NCI-H2196 treated with DMSO at 0.1 percent for 48 hours (cell line): Measurements from ENCODE around the gene FANCC.
"Not testable (repeated sequence)": the region's sequence is repeated elsewhere in the genome, so short reads cannot be mapped to it uniquely, and the experiment has no call there.

Experiments used
- DNase-seq: peaks from one replicate; lab custom pipeline; 2025; ENCODE audit not compliant: unreplicated experiment; lab: John Stamatoyannopoulos, UW

FANCC gene

DNA sequence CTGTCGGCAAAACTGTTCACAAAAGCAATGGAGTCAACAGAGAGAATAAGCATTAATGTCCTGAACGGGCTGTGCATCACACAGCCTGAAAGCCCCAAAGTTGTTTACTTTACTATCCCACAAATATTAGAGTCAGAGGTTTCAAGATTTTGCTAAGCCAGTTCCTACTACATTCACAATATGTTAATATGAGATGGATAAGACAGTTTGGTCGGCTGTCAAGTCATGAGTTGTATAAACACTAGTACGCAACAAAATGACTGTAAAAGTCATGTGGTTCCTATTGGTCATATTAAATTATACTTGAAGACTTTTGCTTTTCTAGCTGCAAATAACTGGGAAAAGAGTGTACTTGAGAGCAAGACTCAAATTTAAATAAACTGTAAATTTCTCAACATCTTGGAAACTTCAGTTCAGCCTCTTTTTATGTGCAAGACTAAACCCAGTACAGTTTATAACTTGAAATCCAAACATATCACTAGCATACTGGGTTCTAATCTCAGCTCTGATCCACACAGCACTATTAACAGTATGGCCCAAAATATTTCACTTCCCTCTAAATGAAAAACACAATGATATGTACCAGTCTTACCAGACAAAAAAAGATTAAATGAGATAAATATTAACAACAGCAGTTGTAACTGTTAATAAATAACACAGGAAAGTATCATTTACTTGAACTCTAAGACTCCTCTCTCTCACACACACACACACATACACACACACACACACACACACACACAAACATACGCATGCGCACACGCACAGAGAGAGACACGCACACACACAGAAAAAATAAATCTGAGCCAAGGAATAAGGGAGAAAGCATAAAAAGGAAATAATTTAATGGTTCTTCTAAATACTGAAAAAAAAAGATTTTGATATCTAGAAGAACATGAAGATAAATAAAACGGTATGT, 33.1 kb downstream of the FANCC start:
- no peak for DNase-seq

- no peak for DNase-seq
Observed at GRCh38 chr9:95283673-95284072, 33.8 kb downstream of the FANCC start.

DNA sequence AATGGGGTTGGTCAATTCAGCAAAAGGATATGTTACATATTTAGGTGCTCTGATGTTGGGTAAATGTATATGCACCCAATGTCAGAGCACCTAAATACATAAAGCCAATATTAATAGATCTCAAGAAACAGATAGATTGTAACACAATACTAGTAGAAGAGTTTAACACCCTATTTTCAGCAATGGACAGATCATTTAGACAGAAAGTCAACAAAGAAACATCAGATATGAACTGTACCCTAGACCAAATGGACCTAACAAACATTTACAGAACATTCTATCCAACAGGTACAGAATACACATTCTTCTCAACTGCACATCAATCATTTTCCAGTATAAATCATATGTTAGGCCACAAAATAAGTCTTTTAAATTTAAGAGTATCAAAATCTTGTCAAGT, 35.2 kb downstream of the FANCC start:
- no peak for DNase-seq

GRCh38 chr9:95280745-95281144, 36.8 kb downstream of the FANCC start:
- no peak for DNase-seq

GRCh38 chr9:95277509-95277908, 40.0 kb downstream of the FANCC start:
- no peak for DNase-seq

DNA sequence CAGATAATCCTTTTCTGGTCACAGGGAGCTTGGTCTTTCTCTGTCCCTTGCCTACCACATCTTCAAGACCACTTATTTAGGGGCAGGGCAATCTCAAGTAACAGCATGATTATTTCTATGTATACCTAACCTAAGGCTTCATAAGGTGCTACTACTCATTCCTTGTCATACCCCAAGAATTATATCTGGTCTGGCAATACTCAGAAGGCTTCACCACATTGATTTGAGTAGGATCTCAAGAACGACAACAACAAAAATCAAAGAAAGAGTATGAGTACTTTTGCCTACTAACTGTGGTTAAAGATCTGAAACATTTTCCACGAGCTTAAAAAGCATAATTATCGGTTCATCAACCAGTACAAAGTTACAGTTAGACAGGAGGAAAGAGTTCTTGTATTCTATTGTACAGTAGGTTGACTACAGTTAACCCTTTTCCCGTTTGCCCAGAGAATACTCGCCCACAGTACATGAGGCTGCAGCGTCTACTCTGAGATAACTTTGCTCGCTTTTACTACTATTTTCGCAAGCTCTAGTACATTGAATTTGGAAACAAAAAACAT, 41.0 kb downstream of the FANCC start:
- DNase-seq: no peak

DNA sequence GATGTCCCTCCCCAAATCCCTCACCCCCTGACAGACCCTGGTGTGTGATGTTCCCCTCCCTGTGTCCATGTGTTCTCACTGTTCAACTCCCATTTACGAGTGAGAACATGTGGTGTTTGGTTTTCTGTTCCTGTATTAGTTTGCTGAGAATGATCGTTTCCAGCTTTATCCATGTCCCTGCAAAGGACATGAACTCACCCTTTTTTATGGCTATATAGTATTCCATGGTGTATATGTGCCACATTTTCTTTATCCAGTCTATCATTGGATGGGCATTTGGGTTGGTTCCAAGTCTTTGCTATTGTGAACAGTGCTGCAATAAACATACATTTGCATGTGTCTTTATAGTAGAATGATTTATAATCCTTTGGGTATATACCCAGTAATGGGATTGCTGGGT, 43.3 kb downstream of the FANCC start:
- not testable (repeated sequence) for DNase-seq

GRCh38 chr9:95273369-95274022, 44.0 kb downstream of the FANCC start:
- no peak for DNase-seq

- DNase-seq: no peak
Observed at GRCh38 chr9:95272830-95273229, 44.7 kb downstream of the FANCC start.

DNA sequence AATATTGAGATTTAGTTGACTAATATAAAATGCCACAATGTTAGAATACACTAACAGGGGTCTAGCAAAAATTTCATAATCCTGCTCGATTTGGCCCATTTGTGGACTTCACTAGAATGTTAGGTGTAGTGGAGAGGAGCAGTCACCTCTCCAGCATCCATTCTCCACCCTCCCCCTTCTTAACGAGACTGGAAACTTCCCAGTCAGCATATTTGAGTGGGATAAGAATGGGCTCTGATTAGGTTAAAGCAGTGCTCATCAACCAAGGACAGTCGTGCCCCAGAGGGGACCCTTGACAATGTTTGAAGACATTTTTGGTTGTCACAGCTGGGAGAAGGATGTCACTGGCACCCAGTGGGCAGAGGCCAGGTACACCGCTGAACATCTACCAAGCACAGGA, 46.7 kb downstream of the FANCC start:
- no peak for DNase-seq

DNA sequence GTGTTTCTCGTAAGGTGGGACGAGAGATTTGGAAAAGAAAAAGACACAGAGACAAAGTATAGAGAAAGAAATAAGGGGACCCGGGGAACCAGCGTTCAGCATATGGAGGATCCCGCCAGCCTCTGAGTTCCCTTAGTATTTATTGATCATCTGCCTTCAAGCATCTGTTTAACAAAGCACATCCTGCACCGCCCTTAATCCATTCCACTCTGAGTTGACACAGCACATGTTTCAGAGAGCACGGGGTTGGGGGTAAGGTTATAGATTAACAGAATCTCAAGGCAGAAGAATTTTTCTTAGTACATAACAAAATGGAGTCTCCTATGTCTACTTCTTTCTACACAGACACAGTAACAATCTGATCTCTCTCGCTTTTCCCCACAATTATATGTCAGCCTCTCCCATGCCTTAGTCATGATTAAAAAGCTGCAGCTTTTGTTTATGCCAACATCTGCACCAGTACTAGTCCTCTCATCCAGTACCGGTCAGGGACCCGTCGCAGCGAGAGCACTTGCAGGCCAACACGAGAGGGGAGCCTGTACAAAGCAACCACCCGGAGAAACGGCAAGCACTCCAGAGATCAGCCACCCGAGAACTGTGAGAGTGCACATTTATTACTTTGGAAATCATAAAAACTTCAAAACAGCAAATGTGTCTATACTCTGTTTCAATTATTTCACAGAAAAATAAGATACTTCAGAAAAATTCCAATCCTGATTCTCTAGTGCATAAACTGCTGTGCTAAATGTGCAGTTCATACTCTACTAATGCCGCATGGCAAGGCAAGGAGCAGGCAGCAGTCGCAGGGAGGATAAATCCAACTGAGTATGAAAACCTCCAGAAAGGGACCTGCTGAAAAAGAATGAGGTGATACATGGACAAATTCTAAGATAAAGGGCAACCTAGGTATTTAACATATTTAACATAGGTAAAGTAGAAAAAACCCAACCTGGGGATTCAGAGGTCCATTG, 47.4 kb downstream of the FANCC start:
- not testable (repeated sequence) for DNase-seq

GRCh38 chr9:95268681-95269080, 48.8 kb downstream of the FANCC start:
- DNase-seq: peak; percentile 77

GRCh38 chr9:95266649-95267048, 50.9 kb downstream of the FANCC start:
- DNase-seq: no peak

GRCh38 chr9:95265960-95266359, 51.5 kb downstream of the FANCC start:
- no peak for DNase-seq

- no peak for DNase-seq
Observed at GRCh38 chr9:95264954-95265615, 52.4 kb downstream of the FANCC start.

GRCh38 chr9:95261890-95262289, 55.6 kb downstream of the FANCC start:
- DNase-seq: no peak

GRCh38 chr9:95250462-95251221, 66.9 kb downstream of the FANCC start:
- no peak for DNase-seq

DNA sequence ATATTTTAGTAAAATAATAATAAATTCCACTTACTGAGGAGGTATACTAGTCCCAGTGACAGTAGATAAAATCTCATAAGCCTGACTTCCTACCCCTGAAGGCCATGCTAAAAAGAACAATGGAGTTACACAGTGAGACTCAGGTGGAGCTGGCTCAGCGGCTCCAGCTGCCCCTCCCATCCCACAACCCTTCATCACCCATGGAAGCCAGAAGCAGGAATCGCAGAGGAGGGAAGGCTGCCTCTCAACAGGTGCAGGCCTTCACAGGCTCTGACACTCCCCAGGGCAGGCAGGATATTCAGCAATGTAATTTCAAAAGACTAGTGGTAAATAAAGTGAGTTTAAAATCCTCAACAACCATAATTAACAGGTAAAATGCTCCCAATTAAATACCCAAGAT, 67.5 kb downstream of the FANCC start:
- DNase-seq: peak; percentile 37

GRCh38 chr9:95246547-95246946, 71.0 kb downstream of the FANCC start:
- no peak for DNase-seq

DNA sequence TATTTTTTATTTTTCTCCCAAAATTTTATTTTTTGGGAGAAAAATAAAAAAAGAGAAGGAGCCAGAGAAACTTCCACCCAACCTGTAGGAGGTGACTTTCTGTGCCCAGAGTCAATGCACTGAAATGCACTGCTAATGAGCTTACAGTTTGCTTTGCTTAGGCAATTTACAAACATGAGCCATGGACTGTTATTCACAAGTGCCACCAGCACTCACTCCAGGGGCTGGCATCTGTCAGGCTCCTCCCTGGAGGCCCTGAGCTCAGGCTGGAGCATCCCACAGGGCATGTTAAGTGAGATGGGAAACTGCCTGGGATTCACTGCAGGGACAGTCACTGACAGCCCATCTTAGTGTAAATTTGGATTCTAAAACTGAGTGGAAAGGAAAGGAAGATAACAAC, 74.9 kb downstream of the FANCC start:
- no peak for DNase-seq
